HepG2 (cell line): ENCODE data around the gene NEU4. TPM values are rescaled to one million over a fixed set of nuclear protein-coding genes. Genes with fewer than 3 reads are reported as not detected.

Experiments used
- ATF7 ChIP-seq, 2 experiments: fragments of 450-650 bp in 1 of 2; sonication (generic) in 1 of 2; formaldehyde crosslinking in 1 of 2; IDR thresholded peaks; 2 replicates each; pipeline versions ENCODE4 v1.4.0 to v1.6.1; 2016 to 2020; ENCODE audit warnings: antibody characterized with exemption in 1 of 2, mild to moderate bottlenecking in 1 of 2, missing genetic modification reagents in 1 of 2
- HBP1 ChIP-seq: IDR thresholded peaks from 2 replicates; pipeline ENCODE4 v1.6.1; 2016; ENCODE audit warnings: low read depth, control low read depth
- HNRNPL ChIP-seq: fragments of 200-400 bp; formaldehyde crosslinking; IDR thresholded peaks from 2 replicates; pipeline ENCODE4 v1.6.1; 2017; ENCODE audit warnings: mild to moderate bottlenecking, low read depth, low read length
- HOXA3 ChIP-seq: sonication (generic); formaldehyde crosslinking; IDR thresholded peaks from 2 replicates; pipeline ENCODE4 v1.5.0; 2020; ENCODE audit warnings: missing genetic modification reagents
- ZBTB7B ChIP-seq: sonication (generic); formaldehyde crosslinking; IDR thresholded peaks from 2 replicates; pipeline ENCODE4 v1.4.0; 2020; ENCODE audit warnings: missing genetic modification reagents
- polyA plus RNA-seq, 8 experiments: library from polyadenylated mRNA; depleted of rRNA in 3 of 8; stranded (reverse) in 7 of 8; unstranded in 1 of 8; fragments of >200 nt; fragmentation: Illumina TruSeq in 4 of 8; extraction: Trizol in 4 of 8; gene quantifications; 2 replicates each; pipeline versions ENCODE4 v1.2.1 to v1.2.3, GENCODE V29; 2011 to 2016; ENCODE audit warnings: low read depth in 4 of 8, missing spikeins in 1 of 8, mixed read lengths in 1 of 8; ENCODE audit not compliant: insufficient read depth in 1 of 8
- total RNA-seq, 5 experiments: library from RNA; depleted of rRNA; stranded (reverse); fragments of >200 nt; fragmentation: Illumina TruSeq; extraction: Trizol; gene quantifications; 2 replicates each; pipeline ENCODE4 v1.2.3, GENCODE V29; 2016; ENCODE audit warnings: low read depth in 1 of 5
- TF ChIP-seq, protein P1 (sequence below): sonication (generic); formaldehyde crosslinking; IDR thresholded peaks from 2 replicates; pipeline ENCODE4 v1.4.0; 2020; ENCODE audit warnings: missing genetic modification reagents
- TF ChIP-seq, protein P2 (sequence below): sonication (generic); formaldehyde crosslinking; IDR thresholded peaks from 2 replicates; pipeline ENCODE4 v1.5.1; 2020; ENCODE audit warnings: mild to moderate bottlenecking, missing genetic modification reagents, moderate library complexity
- TF ChIP-seq, protein P3 (sequence below): sonication (generic); formaldehyde crosslinking; IDR thresholded peaks from 2 replicates; pipeline ENCODE4 v1.5.0; 2020; ENCODE audit warnings: mild to moderate bottlenecking, missing genetic modification reagents, borderline replicate concordance

The NEU4 gene
- total and polyA plus RNA-seq, 2 of the 13 experiments (the other 11 are each of a cell fraction or from before 2014, with no cell fraction given), result 53.5 to 107 TPM

DNA sequence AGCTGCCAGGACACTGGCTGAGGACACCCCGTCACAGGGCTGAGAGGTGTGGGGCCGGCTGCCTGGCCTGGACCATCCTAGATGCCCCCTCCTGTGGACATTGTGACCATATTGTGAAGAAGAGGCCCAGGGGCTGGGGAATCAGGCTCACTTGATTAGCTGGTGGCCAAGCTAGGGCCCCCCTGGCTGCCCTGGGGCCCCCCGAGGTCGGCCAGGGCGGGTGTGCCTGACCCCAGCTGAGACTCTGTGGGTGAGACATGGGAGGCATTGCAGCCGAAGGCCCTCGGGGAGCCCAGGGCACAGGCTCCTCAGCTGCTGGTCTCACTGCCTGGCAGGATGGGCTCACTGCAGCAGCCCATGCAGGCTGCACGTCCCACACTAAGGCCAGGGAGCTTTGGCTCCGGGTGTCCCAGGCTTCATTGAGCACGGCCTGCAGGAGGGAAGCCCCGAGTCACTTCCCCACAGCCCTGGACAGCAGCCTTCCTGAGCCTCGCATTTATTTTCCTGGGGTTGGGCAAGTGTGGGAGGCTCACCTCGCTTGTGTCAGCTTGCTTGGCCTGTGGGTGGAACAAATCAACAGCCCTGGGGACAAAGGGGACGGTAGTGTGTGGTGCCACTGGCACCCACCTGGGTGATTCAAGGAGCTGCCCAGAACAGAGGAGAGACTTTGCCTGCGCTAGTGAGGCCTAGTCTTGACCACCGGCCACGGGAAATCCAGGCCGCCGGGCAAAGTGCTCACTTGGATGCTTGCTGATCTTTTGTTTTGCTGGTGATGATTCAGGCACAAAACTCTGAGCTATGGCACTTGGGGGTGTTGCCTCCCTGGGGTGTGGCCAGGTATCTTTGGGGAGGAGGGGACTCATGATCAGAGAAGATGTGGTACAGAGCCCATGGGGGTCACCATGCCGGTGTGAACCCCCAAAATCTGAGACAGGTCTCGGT, 31.0 kb upstream of the NEU4 start (continued):
- TF ChIP-seq, protein P1, sequence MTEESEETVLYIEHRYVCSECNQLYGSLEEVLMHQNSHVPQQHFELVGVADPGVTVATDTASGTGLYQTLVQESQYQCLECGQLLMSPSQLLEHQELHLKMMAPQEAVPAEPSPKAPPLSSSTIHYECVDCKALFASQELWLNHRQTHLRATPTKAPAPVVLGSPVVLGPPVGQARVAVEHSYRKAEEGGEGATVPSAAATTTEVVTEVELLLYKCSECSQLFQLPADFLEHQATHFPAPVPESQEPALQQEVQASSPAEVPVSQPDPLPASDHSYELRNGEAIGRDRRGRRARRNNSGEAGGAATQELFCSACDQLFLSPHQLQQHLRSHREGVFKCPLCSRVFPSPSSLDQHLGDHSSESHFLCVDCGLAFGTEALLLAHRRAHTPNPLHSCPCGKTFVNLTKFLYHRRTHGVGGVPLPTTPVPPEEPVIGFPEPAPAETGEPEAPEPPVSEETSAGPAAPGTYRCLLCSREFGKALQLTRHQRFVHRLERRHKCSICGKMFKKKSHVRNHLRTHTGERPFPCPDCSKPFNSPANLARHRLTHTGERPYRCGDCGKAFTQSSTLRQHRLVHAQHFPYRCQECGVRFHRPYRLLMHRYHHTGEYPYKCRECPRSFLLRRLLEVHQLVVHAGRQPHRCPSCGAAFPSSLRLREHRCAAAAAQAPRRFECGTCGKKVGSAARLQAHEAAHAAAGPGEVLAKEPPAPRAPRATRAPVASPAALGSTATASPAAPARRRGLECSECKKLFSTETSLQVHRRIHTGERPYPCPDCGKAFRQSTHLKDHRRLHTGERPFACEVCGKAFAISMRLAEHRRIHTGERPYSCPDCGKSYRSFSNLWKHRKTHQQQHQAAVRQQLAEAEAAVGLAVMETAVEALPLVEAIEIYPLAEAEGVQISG, result 0 out of 2 replicates have a peak, but pooled peaks have one; percentile 38
- TF ChIP-seq HNRNPL (0 out of 2 replicates have a peak, but pooled peaks have one; percentile 34), ATF7 (IDR thresholded peaks at IDR 0.05) (no peak), ATF7 (CRISPR knock-in tag; IDR thresholded peaks at IDR 0.05) (0 out of 2 replicates have a peak, but pooled peaks have one; percentile 51), ZBTB7B (CRISPR knock-in tag) (0 out of 2 replicates have a peak, but pooled peaks have one; percentile 36), HBP1 (no peak), HOXA3 (0 out of 2 replicates have a peak, but pooled peaks have one; percentile 12)
- TF ChIP-seq, protein P2, sequence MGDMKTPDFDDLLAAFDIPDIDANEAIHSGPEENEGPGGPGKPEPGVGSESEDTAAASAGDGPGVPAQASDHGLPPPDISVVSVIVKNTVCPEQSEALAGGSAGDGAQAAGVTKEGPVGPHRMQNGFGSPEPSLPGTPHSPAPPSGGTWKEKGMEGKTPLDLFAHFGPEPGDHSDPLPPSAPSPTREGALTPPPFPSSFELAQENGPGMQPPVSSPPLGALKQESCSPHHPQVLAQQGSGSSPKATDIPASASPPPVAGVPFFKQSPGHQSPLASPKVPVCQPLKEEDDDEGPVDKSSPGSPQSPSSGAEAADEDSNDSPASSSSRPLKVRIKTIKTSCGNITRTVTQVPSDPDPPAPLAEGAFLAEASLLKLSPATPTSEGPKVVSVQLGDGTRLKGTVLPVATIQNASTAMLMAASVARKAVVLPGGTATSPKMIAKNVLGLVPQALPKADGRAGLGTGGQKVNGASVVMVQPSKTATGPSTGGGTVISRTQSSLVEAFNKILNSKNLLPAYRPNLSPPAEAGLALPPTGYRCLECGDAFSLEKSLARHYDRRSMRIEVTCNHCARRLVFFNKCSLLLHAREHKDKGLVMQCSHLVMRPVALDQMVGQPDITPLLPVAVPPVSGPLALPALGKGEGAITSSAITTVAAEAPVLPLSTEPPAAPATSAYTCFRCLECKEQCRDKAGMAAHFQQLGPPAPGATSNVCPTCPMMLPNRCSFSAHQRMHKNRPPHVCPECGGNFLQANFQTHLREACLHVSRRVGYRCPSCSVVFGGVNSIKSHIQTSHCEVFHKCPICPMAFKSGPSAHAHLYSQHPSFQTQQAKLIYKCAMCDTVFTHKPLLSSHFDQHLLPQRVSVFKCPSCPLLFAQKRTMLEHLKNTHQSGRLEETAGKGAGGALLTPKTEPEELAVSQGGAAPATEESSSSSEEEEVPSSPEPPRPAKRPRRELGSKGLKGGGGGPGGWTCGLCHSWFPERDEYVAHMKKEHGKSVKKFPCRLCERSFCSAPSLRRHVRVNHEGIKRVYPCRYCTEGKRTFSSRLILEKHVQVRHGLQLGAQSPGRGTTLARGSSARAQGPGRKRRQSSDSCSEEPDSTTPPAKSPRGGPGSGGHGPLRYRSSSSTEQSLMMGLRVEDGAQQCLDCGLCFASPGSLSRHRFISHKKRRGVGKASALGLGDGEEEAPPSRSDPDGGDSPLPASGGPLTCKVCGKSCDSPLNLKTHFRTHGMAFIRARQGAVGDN (CRISPR knock-in tag), result peak; percentile 44
- TF ChIP-seq, protein P3, sequence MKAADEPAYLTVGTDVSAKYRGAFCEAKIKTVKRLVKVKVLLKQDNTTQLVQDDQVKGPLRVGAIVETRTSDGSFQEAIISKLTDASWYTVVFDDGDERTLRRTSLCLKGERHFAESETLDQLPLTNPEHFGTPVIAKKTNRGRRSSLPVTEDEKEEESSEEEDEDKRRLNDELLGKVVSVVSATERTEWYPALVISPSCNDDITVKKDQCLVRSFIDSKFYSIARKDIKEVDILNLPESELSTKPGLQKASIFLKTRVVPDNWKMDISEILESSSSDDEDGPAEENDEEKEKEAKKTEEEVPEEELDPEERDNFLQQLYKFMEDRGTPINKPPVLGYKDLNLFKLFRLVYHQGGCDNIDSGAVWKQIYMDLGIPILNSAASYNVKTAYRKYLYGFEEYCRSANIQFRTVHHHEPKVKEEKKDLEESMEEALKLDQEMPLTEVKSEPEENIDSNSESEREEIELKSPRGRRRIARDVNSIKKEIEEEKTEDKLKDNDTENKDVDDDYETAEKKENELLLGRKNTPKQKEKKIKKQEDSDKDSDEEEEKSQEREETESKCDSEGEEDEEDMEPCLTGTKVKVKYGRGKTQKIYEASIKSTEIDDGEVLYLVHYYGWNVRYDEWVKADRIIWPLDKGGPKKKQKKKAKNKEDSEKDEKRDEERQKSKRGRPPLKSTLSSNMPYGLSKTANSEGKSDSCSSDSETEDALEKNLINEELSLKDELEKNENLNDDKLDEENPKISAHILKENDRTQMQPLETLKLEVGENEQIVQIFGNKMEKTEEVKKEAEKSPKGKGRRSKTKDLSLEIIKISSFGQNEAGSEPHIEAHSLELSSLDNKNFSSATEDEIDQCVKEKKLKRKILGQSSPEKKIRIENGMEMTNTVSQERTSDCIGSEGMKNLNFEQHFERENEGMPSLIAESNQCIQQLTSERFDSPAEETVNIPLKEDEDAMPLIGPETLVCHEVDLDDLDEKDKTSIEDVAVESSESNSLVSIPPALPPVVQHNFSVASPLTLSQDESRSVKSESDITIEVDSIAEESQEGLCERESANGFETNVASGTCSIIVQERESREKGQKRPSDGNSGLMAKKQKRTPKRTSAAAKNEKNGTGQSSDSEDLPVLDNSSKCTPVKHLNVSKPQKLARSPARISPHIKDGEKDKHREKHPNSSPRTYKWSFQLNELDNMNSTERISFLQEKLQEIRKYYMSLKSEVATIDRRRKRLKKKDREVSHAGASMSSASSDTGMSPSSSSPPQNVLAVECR (CRISPR knock-in tag), result 0 out of 2 replicates have a peak, but pooled peaks have one; percentile 22
